ENCODE data around the gene DHX35. TPM values are rescaled to one million over a fixed set of nuclear protein-coding genes. Genes with fewer than 3 reads are reported as not detected.

Gene DHX35, protein sequence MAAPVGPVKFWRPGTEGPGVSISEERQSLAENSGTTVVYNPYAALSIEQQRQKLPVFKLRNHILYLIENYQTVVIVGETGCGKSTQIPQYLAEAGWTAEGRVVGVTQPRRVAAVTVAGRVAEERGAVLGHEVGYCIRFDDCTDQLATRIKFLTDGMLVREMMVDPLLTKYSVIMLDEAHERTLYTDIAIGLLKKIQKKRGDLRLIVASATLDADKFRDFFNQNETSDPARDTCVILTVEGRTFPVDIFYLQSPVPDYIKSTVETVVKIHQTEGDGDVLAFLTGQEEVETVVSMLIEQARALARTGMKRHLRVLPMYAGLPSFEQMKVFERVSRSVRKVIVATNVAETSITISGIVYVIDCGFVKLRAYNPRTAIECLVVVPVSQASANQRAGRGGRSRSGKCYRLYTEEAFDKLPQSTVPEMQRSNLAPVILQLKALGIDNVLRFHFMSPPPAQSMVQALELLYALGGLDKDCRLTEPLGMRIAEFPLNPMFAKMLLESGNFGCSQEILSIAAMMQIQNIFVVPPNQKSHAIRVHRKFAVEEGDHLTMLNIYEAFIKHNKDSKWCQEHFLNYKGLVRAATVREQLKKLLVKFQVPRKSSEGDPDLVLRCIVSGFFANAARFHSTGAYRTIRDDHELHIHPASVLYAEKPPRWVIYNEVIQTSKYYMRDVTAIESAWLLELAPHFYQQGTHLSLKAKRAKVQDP
- 10 to 100 TPM in 2 of 3 donors, 1 to 10 TPM in 1; 8.8 to 11.4 (median 10.2) TPM for total RNA-seq
- total RNA-seq (2013), result 14.2 TPM

DNA sequence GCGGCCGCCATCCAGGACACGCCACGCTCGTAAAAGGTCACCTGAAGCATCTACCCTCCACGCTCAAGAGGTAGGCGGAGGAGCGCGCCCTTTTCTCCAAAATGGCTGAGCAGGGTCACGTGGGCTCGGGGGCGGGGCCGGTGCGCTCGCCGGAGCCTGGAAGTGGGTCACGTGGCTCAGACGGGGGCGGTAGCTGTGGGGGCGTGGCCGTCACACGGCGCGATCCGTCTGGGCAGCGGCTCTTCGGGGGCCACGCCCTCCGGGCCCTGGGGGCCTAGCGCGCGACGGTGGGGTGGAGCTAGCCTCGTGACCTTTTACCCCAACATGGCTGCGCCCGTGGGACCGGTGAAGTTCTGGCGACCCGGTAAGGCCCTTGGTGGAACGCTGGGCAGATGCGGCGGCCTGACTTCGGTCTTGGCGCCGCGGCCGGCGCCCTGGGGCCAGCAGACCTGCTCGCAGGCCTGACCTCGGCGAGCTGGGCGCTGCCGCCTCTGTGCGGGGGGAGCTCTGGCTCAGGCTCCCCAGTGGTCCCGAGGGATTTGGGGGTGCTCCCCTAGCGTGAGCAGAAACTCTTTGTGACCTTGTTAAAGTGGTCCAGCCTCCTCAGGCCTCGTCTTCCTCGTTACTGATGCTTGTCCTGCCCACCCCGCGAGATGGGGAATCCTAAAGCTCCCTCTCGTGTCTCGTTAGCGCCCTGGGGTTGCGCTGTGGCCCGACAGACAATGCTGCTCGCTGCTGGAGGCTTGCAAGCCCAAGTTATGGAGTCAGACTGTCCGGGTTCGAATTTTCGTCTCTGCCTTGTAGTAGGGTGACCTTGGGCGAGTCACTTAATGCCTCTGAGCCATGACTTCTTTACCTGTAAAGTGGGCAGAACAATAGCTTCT, at the start of gene DHX35:
Gene DHX35, plus strand, starts transcription at position 301 of the 884 bp plus-strand sequence. Its CDS starts 24 bp downstream, at position 325.
- H3K4me1 ChIP-seq (ENCODE audit: control insufficient read depth, insufficient read depth, low read length), result peaks cover 10% of the 10 kb centered on the region
- peak; percentile 99 to 100 for DNase-seq
- intact Hi-C loops (cut with micrococcal nuclease), result loop anchor here (1.0 kb wide), 3 partner anchors 36 to 316 kb away; partner anchors contain the start of genes ACTR5 and FAM83D
- Mint-ChIP-seq H3K4me1 (peaks cover 18 to 19% of the 10 kb centered on the region in 2 donors), H3K36me3 (no peaks in the 10 kb centered on the region), H3K9me3 (no peaks in the 10 kb centered on the region), H3K27ac (peak within 1 kb of the TSS; percentile 94 to 97), H3K27me3 (ENCODE audit: low read depth in 2 of 2) (no peaks in the 10 kb centered on the region), H3K4me3 (peak within 1 kb of the TSS; percentile 96)
- TF ChIP-seq, protein P1, sequence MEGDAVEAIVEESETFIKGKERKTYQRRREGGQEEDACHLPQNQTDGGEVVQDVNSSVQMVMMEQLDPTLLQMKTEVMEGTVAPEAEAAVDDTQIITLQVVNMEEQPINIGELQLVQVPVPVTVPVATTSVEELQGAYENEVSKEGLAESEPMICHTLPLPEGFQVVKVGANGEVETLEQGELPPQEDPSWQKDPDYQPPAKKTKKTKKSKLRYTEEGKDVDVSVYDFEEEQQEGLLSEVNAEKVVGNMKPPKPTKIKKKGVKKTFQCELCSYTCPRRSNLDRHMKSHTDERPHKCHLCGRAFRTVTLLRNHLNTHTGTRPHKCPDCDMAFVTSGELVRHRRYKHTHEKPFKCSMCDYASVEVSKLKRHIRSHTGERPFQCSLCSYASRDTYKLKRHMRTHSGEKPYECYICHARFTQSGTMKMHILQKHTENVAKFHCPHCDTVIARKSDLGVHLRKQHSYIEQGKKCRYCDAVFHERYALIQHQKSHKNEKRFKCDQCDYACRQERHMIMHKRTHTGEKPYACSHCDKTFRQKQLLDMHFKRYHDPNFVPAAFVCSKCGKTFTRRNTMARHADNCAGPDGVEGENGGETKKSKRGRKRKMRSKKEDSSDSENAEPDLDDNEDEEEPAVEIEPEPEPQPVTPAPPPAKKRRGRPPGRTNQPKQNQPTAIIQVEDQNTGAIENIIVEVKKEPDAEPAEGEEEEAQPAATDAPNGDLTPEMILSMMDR (IDR thresholded peaks at IDR 0.05), result no peak
- peak; percentile 99 to 100 (median 99) for ATAC-seq
- no peaks in the 10 kb centered on the region for H3K27me3 ChIP-seq (ENCODE audit: control insufficient read depth, insufficient read depth, low read length)
- H3K4me3 ChIP-seq (ENCODE audit: low read length), result peak within 1 kb of the TSS; percentile 78
- no peaks in the 10 kb centered on the region for H3K9me3 ChIP-seq (ENCODE audit: control insufficient read depth, insufficient read depth, low read length)
- H3K27ac ChIP-seq (ENCODE audit: low read length), result peak within 1 kb of the TSS; percentile 78
- no peaks in the 10 kb centered on the region for H3K36me3 ChIP-seq (ENCODE audit: control insufficient read depth, insufficient read depth, low read length)
- under 1% methylated on average over 70 of the region's 70 CpGs for WGBS (ENCODE audit: insufficient coverage)

DNA sequence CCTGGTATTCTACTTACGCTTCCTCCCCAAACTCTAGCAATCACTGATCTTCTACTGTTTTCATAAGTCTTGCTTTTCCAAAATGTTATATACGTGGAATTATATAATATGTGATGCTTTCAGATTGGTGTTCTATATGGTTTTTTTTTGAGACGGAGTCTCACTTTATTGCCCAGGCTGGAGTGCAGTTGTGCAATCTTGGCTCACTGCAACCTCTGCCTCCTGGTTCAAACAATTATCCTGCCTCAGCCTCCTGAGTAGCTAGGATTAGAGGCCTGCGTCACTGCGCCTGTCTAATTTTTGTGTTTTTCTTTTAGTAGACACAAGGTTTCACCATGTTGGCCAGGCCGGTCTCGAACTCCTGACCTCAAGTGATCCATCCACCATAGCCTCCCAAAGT, 46.8 kb upstream of the DHX35 start:
- H3K36me3 ChIP-seq (ENCODE audit: control insufficient read depth, insufficient read depth, low read length), result peaks cover 61% of the 10 kb centered on the region
- H3K27ac ChIP-seq (ENCODE audit: low read length), result no peak overlapping the region
- Mint-ChIP-seq H3K4me3 (no peak overlapping the region), H3K27ac (no peak overlapping the region), H3K27me3 (ENCODE audit: low read depth in 2 of 2) (no peaks in the 10 kb centered on the region), H3K36me3 (no peaks in the 10 kb centered on the region), H3K4me1 (no peaks in the 10 kb centered on the region), H3K9me3 (no peaks in the 10 kb centered on the region)
- 95% methylated on average over 6 of the region's 7 CpGs for WGBS (ENCODE audit: insufficient coverage)
- TF ChIP-seq, protein P1 (IDR thresholded peaks at IDR 0.05), result no peak
- ATAC-seq, result no peak
- H3K9me3 ChIP-seq (ENCODE audit: control insufficient read depth, insufficient read depth, low read length), result no peaks in the 10 kb centered on the region
- no peaks in the 10 kb centered on the region for H3K4me1 ChIP-seq (ENCODE audit: control insufficient read depth, insufficient read depth, low read length)
- intact Hi-C loops (cut with micrococcal nuclease), result no loop called here
- H3K4me3 ChIP-seq (ENCODE audit: low read length), result no peak overlapping the region
- no peaks in the 10 kb centered on the region for H3K27me3 ChIP-seq (ENCODE audit: control insufficient read depth, insufficient read depth, low read length)
- no peak for DNase-seq

DNA sequence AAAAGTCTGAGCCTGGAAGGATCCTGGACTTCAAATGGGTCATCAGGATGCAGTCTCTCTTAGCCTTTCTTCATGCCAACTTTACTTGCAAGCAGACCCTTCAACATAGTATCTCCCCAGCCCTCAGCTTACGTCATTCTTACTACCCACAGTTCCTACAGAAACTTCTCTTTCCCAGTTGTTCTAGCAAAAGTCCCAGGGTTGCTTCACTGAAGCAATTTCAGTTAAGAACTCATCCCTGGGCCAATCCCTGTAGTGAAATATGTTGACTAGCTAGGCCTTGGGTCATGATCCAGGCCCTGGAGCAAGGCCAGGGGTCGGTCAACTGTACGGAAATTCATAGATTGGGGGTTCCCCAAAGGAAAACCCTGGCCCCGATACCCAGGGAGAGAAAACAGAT, 44.5 kb upstream of the DHX35 start:
- intact Hi-C loops (cut with micrococcal nuclease), result no loop called here

More for the DNA sequence above, 44.5 kb upstream of the DHX35 start:
- Histone ChIP-seq H3K9me3 (ENCODE audit: control insufficient read depth, insufficient read depth, low read length) (no peaks in the 10 kb centered on the region), H3K4me1 (ENCODE audit: control insufficient read depth, insufficient read depth, low read length) (no peaks in the 10 kb centered on the region), H3K27me3 (ENCODE audit: control insufficient read depth, insufficient read depth, low read length) (no peaks in the 10 kb centered on the region), H3K4me3 (ENCODE audit: low read length) (no peak overlapping the region), H3K36me3 (ENCODE audit: control insufficient read depth, insufficient read depth, low read length) (peaks cover 58% of the 10 kb centered on the region), H3K27ac (ENCODE audit: low read length) (no peak overlapping the region)
- no peaks in the 10 kb centered on the region for H3K36me3 Mint-ChIP-seq
- H3K4me3 Mint-ChIP-seq, result no peak overlapping the region
- ATAC-seq (no peak), DNase-seq (no peak)
- WGBS (ENCODE audit: insufficient coverage), result 98% methylated on average over 4 of the region's 4 CpGs
- H3K9me3 Mint-ChIP-seq, result no peaks in the 10 kb centered on the region
- H3K27me3 Mint-ChIP-seq (ENCODE audit: low read depth in 2 of 2), result no peaks in the 10 kb centered on the region
- TF ChIP-seq, protein P1 (IDR thresholded peaks at IDR 0.05), result no peak
- H3K4me1 Mint-ChIP-seq, result no peaks in the 10 kb centered on the region
- H3K27ac Mint-ChIP-seq, result no peak overlapping the region

Measured in natural killer cell (primary cell).